Measurements from ENCODE around the gene SCGB3A1. TPM values are rescaled to one million over a fixed set of nuclear protein-coding genes. Genes with fewer than 3 reads are reported as not detected.

SCGB3A1 gene
- not detected for total RNA-seq

GRCh38 chr5:180591311-180591887, at the start of gene SCGB3A1:
TSS of gene SCGB3A1 (minus strand) at chr5:180591499. CDS start at chr5:180591462, 37 bp downstream.
- Mint-ChIP-seq H3K4me1 (peaks cover 4% of the 10 kb centered on the region), H3K4me3 (no peak within 1 kb of the TSS), H3K27ac (no peak within 1 kb of the TSS), H3K27me3 (peaks cover 33% of the 10 kb centered on the region), H3K9me3 (ENCODE audit: low read depth) (no peaks in the 10 kb centered on the region), H3K36me3 (ENCODE audit: low read depth) (no peaks in the 10 kb centered on the region)
- intact Hi-C loops (cut with DNase I, micrococcal nuclease): no loop called here
- no peak for ATAC-seq
- CTCF ChIA-PET: interaction anchor here (1.1 kb wide), 1 partner anchor 15 kb away, joined by 5 read pairs; no protein-coding TSS in a partner anchor
- no peak for DNase-seq
- POLR2A ChIA-PET: no interaction called here

GRCh38 chr5:180640611-180640860, 49.2 kb upstream of the SCGB3A1 start:
- H3K27ac Mint-ChIP-seq: no peak overlapping the region
- no peaks in the 10 kb centered on the region for H3K9me3 Mint-ChIP-seq (ENCODE audit: low read depth)
- peaks cover 2% of the 10 kb centered on the region for H3K27me3 Mint-ChIP-seq
- CTCF ChIA-PET: no interaction called here
- POLR2A ChIA-PET: no interaction called here
- no peak overlapping the region for H3K4me3 Mint-ChIP-seq
- no peaks in the 10 kb centered on the region for H3K36me3 Mint-ChIP-seq (ENCODE audit: low read depth)
- intact Hi-C loops (cut with DNase I, micrococcal nuclease): no loop called here
- no peaks in the 10 kb centered on the region for H3K4me1 Mint-ChIP-seq
- ATAC-seq (no peak), DNase-seq (no peak)

- ATAC-seq (no peak), DNase-seq (no peak)
- Mint-ChIP-seq H3K9me3 (ENCODE audit: low read depth) (no peaks in the 10 kb centered on the region), H3K4me1 (no peaks in the 10 kb centered on the region), H3K27me3 (peaks cover 2% of the 10 kb centered on the region), H3K27ac (no peak overlapping the region), H3K36me3 (ENCODE audit: low read depth) (no peaks in the 10 kb centered on the region), H3K4me3 (no peak overlapping the region)
- ChIA-PET CTCF (no interaction called here), POLR2A (no interaction called here)
- intact Hi-C loops (cut with DNase I, micrococcal nuclease): no loop called here
Observed at GRCh38 chr5:180639741-180640610, 48.7 kb upstream of the SCGB3A1 start.

- Mint-ChIP-seq H3K36me3 (ENCODE audit: low read depth) (no peaks in the 10 kb centered on the region), H3K27me3 (peaks cover 2% of the 10 kb centered on the region), H3K9me3 (ENCODE audit: low read depth) (no peaks in the 10 kb centered on the region), H3K4me3 (no peak overlapping the region), H3K27ac (no peak overlapping the region), H3K4me1 (no peaks in the 10 kb centered on the region)
- POLR2A ChIA-PET: no interaction called here
- intact Hi-C loops (cut with DNase I, micrococcal nuclease): no loop called here
- DNase-seq (no peak), ATAC-seq (no peak)
- CTCF ChIA-PET: no interaction called here
Observed at GRCh38 chr5:180639287-180639686, 48.0 kb upstream of the SCGB3A1 start.

GRCh38 chr5:180637962-180638680, 46.8 kb upstream of the SCGB3A1 start:
- intact Hi-C loops (cut with DNase I, micrococcal nuclease): no loop called here
- no peak for ATAC-seq
- Mint-ChIP-seq H3K27ac (no peak overlapping the region), H3K9me3 (ENCODE audit: low read depth) (no peaks in the 10 kb centered on the region), H3K36me3 (ENCODE audit: low read depth) (no peaks in the 10 kb centered on the region), H3K27me3 (peaks cover 3% of the 10 kb centered on the region), H3K4me3 (no peak overlapping the region), H3K4me1 (no peaks in the 10 kb centered on the region)
- POLR2A ChIA-PET: no interaction called here
- DNase-seq: no peak
- CTCF ChIA-PET: no interaction called here

- Mint-ChIP-seq H3K36me3 (ENCODE audit: low read depth) (no peaks in the 10 kb centered on the region), H3K27ac (no peak overlapping the region), H3K27me3 (peaks cover 4% of the 10 kb centered on the region), H3K4me3 (no peak overlapping the region), H3K9me3 (ENCODE audit: low read depth) (no peaks in the 10 kb centered on the region), H3K4me1 (no peaks in the 10 kb centered on the region)
- POLR2A ChIA-PET: no interaction called here
- intact Hi-C loops (cut with DNase I, micrococcal nuclease): no loop called here
- DNase-seq (peak; percentile 1), ATAC-seq (no peak)
- CTCF ChIA-PET: no interaction called here
Observed at GRCh38 chr5:180636403-180637075, 45.2 kb upstream of the SCGB3A1 start.

- peaks cover 4% of the 10 kb centered on the region for H3K27me3 Mint-ChIP-seq
- H3K9me3 Mint-ChIP-seq (ENCODE audit: low read depth): no peaks in the 10 kb centered on the region
- H3K4me3 Mint-ChIP-seq: no peak overlapping the region
- H3K4me1 Mint-ChIP-seq: no peaks in the 10 kb centered on the region
- ChIA-PET CTCF (no interaction called here), POLR2A (no interaction called here)
- no peaks in the 10 kb centered on the region for H3K36me3 Mint-ChIP-seq (ENCODE audit: low read depth)
- DNase-seq: peak; percentile 2
- H3K27ac Mint-ChIP-seq: no peak overlapping the region
- no peak for ATAC-seq
- intact Hi-C loops (cut with DNase I, micrococcal nuclease): no loop called here
Observed at GRCh38 chr5:180636016-180636402, 44.7 kb upstream of the SCGB3A1 start.

GRCh38 chr5:180633283-180634177, 42.2 kb upstream of the SCGB3A1 start:
- ChIA-PET POLR2A (interaction anchor here (0.6 kb wide), 1 partner anchor 19 kb away, joined by 3 read pairs; no protein-coding TSS in a partner anchor), CTCF (no interaction called here)
- Mint-ChIP-seq H3K27me3 (peaks cover 2% of the 10 kb centered on the region), H3K36me3 (ENCODE audit: low read depth) (no peaks in the 10 kb centered on the region), H3K4me3 (no peak overlapping the region), H3K4me1 (no peaks in the 10 kb centered on the region), H3K27ac (no peak overlapping the region), H3K9me3 (ENCODE audit: low read depth) (no peaks in the 10 kb centered on the region)
- DNase-seq: no peak
- ATAC-seq: no peak
- intact Hi-C loops (cut with DNase I, micrococcal nuclease): no loop called here

GRCh38 chr5:180632768-180633167, 41.5 kb upstream of the SCGB3A1 start:
- ATAC-seq: no peak
- CTCF ChIA-PET: interaction anchor here (0.7 kb wide), 1 partner anchor 236 kb away, joined by 3 read pairs; no protein-coding TSS in a partner anchor
- no peaks in the 10 kb centered on the region for H3K9me3 Mint-ChIP-seq (ENCODE audit: low read depth)

GRCh38 chr5:180631549-180632383, 40.5 kb upstream of the SCGB3A1 start:
- intact Hi-C loops (cut with DNase I, micrococcal nuclease): no loop called here
- H3K27ac Mint-ChIP-seq: no peak overlapping the region
- peaks cover 2% of the 10 kb centered on the region for H3K27me3 Mint-ChIP-seq
- no peaks in the 10 kb centered on the region for H3K36me3 Mint-ChIP-seq (ENCODE audit: low read depth)
- CTCF ChIA-PET: no interaction called here
- DNase-seq: no peak
- ATAC-seq: no peak
- POLR2A ChIA-PET: no interaction called here
- H3K4me1 Mint-ChIP-seq: no peaks in the 10 kb centered on the region
- H3K9me3 Mint-ChIP-seq (ENCODE audit: low read depth): no peaks in the 10 kb centered on the region
- H3K4me3 Mint-ChIP-seq: no peak overlapping the region

More at GRCh38 chr5:180632768-180633167, 41.5 kb upstream of the SCGB3A1 start:
- intact Hi-C loops (cut with DNase I, micrococcal nuclease): no loop called here
- Mint-ChIP-seq H3K36me3 (ENCODE audit: low read depth) (no peaks in the 10 kb centered on the region), H3K27ac (no peak overlapping the region), H3K4me3 (no peak overlapping the region), H3K27me3 (peaks cover 2% of the 10 kb centered on the region), H3K4me1 (no peaks in the 10 kb centered on the region)
- POLR2A ChIA-PET: interaction anchor here (0.6 kb wide), 1 partner anchor 18 kb away, joined by 3 read pairs; no protein-coding TSS in a partner anchor
- no peak for DNase-seq
